Lung microvascular endothelial cell (primary cell): ENCODE data around the gene ERMP1. TPM values are rescaled to one million over a fixed set of nuclear protein-coding genes. Genes with fewer than 3 reads are reported as not detected.
"Not testable (repeated sequence)": the region's sequence is repeated elsewhere in the genome, so short reads cannot be mapped to it uniquely, and the experiment has no call there.

ENCODE experiments used
- DNase-seq, 2 donors: peaks; one replicate each; pipeline versions ENCODE4 v3.0.0 to v3.0.0-alpha.2; 2010; ENCODE audit warnings: low read depth in 2 of 2
- total RNA-seq: library from RNA; depleted of rRNA; stranded (reverse); fragments of >200 nt; gene quantifications from 2 replicates; pipeline ENCODE4 v1.2.1, GENCODE V29; 2014

Gene ERMP1
- total RNA-seq, 1 donor from 2014 or later, result 14.1 TPM

DNA sequence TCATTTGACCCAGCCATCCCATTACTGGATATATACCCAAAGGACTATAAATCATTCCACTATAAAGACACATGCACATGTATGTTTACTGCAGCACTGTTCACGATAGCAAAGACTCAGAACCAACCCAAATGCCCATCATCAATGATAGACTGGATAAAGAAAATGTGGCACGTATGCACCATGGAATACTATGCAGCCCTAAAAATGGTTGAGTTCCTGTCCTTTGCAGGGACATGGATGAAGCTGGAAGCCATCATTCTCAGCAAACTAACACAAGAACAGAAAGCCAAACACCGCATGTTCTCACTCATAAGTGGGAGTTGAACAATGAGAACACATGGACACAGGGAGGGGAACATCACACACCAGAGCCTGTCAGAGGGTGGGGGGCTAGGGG is 49.5 kb downstream of the ERMP1 start:
- not testable (repeated sequence) for DNase-seq

DNA sequence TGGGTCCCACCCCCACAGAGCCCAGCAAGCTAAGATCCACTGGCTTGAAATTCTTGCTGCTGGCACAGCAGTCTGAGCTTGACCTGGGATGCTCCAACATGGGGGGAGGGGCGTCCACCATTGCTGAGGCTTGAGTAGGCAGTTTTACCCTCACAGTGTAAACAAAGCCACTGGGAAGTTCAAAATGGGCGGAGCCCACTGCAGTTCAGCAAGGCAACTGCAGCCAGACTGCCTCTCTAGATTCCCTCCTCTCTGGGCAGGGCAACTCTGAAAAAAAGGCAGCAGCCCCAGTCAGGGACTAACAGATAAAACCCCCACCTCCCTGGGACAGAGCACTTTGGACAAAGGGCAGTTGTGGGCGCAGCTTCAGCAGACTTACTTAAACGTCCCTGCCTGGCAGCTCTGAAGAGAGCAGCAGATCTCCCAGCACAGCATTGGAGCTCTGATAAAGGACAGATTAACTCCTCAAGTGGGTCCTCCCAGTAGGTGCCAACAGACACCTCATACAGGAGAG is 53.2 kb downstream of the ERMP1 start:
- DNase-seq, result not testable (repeated sequence)

DNA sequence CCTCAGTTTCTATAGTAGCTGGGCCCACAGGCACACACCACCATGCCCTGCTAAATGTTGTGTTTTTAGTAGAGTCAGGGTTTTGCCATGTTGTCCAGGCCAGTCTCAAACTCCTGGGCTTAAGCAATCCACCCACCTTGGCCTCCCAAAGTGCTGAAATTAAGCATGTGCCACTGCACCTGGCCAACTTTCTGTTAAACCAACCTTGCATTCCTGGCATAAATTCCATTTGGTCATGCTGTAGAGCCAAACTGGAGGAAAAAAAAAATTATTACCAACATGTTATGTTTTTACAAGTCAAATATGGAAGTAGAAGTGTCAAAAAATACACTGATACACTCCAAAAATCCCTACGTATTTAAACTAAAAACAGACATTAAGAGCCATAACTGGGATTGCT is 54.1 kb downstream of the ERMP1 start:
- no peak for DNase-seq

DNA sequence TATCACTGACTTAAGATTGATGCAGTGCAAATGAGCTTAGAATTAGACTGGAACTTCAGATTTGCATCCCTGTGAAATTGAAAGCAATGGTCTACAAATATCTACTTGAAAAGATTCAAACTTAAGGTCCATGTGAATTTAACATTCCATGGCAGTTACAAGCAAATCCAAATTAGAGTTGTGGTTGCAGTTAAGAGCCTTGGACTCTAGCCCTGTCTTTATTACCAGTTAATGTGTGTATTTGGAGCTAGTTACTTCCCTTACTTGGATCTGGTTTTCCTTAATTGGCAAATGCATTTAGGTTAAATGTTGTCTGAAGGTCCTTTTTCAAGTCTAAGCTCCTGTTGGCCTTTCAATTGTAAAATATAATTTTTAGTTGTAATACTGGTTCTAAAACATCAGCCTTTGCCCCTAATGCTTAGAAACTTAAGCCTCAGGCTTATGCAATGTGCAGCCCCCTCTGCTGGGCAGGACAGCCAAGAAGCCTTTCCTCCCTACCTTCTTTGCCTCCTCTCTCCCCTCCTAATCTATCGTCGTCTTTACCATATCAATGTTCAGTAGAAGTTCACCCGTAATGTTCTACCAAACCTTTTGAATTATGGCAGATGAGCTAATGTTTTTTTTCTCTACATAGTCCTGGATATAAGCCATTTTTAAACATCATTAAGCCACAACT is 59.5 kb downstream of the ERMP1 start:
- no peak for DNase-seq

DNA sequence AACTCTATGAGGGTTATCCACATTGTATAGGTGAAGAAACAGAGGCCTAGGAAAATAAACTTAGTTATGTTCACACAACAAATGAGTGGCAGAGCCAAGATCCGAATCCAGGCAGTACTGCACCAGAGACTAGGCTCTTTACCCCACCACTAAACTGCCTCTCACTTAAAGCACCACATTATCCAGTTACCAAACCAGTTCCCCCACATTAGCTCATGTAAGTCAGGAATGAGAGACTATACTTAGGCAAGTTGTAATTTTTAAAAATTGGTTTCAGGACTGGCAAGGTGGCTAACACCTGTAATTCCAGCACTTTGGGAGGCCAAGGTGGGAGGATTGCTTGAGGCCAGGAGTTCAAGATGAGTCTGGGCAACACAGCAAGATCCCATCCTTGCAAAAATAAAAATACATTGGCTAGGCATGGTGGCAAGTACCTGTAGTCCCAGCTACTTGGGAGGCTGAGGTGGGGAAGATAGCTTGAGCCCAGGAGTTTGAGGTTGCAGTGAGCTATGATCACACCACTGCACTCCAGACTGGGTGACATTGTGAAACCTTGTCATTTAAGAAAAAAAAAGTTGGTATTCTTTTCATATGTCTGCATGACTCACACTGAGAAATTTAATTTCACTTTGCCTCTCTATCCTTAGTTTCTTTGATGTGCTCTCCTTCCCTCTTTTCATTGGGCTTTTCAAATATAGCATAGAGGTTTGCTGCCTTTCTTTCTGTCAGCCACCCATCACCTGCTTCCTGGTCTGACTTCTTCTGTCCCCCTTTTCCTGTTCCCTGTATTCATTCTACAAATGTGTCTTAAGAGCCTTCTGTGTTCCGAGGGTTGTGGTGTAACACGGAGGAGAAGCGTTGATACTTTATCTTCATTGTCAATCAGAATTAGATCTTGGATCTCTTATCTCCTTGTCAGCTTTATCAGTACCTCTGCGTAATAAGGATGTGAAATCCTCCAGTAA is 64.7 kb downstream of the ERMP1 start:
- DNase-seq, result no peak

DNA sequence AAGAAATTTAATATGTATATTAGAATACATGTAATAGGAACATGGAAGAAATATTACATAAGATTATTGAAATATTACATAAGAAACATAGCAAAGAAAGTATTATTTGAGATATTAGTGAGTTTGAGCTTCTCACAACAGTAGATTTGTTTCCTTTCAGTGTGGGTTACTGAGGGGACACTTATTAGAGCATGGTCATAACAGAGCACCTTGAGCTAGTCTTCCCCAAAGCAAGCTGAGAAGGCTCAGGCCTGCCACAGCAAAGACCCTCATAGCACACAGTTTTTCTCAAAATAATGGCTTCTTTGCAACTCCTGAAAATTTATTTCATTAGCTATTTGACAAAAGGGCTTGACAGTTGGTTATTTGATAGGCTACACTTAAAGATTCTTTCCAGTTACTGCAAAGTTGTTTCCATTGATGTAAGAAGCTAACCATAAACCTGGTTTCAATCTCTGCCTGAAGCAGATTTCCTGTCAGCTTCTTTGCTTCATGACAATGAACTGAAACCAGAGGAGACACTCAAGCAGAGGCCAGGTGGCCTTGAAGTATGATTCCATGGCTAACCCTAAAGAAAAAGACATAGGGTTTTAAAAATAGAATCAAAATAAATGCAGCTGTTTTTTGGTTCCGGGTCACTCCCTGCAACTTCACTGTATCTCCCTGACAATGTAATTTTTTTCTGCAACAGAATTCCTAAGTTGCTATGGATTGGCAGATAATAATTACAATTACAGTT is 68.6 kb downstream of the ERMP1 start:
- no peak for DNase-seq

DNA sequence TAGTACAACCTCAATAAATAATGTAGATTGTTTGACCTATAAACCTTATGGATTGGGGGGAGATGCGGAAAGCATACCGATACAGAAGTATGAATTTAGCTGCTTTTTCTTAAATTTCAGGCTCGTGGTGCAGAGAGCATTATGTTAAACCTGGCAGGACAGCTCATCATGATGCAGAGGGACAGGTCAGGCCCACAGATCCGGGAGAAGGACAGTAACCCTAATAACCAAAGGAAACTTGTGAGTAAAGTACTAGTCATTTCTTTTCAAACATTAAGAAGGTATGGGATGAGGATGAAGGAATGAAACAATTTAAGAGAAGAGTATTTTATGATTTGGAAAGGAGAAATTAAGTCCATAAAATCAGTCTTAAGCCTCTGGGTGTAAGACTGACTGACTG is 70.5 kb downstream of the ERMP1 start:
- no peak for DNase-seq

DNA sequence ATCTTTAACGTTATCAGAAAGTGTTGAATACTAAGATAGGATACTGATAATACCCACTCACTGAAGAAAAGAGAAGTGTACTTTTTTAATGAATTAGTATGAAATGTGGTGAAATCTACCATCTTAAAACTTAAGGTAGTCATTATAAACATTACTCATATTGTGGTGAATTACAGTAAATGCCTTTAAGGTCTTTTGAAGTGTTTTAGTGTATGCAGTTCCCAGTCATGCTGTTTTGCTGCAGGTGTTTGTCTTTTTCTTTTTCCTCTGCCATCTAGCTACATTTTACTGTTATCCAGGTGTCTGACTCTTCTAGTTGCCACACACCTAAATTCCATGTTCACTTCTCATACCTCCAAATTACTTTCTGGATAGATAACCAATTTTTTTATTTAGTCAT is 72.6 kb downstream of the ERMP1 start:
- DNase-seq, result no peak

DNA sequence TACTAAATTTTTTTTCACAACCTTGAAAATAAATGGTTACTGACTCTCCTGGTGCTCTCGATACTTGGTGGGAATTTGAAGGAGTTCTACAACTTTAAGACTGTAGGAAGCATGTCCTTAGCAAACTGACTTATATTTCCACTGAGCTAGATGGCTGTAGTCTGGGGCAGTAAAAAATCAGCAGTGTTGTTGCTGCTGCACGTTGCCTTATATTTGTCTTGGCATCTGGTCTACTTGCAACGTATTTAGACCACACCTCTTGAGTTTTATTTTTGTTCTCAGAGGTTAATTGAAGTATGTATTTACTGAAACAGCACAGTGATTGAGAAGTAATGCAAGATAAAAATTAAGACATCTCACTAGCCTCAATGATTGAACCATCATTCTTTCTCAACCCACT is 76.3 kb downstream of the ERMP1 start:
- peak in 1 of 2 donors; percentile 4 for DNase-seq

DNA sequence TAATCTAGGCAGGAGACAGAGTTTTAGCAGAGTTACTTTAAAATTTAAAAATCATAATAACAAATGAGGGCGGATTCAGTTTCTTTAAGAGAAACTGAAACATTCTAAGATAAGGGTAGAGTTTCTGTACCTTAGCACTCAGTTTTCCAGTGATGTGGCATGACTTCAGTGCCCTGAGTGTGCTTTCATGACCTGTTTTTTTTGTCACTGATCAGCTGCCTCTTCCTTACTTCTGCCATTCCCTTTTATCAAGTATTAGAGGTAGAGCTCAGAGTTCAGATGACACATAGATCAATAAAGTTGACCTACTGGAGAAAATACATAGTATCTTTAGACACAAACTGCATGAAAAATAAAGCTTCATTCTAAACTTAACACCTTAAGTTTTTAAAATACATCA is 82.3 kb downstream of the ERMP1 start:
- no peak for DNase-seq

DNA sequence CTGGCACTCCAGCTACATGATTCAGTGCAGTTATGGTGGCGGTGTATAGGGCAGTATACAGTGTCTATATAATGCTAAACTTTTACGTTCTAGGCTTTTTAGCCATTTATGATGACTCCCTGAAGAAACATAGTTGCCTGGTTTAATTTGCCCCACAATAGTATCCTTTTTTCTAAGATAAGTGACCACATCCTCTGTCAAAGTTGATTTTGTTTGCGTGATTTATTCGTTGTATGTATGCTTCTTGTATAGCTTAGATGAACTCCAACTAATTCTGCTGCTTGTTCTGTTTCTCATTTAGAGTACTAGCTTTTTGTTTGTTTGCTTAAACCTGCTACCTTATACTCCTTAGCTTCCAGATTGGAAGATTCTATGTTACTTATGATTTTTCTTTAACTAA is 83.6 kb downstream of the ERMP1 start:
- DNase-seq, result no peak

DNA sequence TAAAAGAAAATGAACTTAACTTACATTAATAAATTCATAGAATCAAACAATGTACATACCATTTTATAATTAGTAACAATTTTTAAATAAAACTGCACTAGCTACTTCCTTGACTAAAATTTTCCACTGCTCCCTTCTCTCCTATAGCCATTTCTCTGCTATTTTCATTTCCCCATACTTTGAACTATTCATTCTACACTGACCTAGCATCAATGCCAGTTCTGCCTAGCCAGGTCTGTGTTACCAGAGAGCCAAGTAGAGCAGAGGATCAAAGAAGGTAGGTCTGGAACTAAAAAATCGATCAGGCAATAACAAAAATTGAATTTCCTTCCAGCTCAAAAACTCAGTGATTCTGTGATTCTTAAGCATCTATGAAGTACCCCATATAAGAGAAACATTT is 84.5 kb downstream of the ERMP1 start:
- no peak for DNase-seq

DNA sequence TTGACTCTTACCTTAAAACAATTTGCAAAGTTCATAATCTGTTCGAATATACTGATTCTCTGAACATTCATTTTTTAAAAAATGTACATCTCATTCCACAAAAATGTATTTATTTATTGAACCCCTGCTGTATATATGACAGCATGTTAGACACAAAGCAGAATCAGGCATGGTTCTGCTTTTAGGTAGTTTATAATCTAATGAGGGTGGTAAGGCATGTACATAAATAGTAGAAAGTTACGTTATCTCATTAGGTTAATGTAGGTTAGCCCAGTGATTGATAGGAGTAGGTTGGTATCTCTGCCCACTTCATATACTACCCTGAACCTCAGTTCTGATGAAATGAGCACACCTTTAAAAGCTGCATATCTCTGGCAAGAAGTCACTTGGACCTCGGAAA is 89.8 kb downstream of the ERMP1 start:
- no peak for DNase-seq

DNA sequence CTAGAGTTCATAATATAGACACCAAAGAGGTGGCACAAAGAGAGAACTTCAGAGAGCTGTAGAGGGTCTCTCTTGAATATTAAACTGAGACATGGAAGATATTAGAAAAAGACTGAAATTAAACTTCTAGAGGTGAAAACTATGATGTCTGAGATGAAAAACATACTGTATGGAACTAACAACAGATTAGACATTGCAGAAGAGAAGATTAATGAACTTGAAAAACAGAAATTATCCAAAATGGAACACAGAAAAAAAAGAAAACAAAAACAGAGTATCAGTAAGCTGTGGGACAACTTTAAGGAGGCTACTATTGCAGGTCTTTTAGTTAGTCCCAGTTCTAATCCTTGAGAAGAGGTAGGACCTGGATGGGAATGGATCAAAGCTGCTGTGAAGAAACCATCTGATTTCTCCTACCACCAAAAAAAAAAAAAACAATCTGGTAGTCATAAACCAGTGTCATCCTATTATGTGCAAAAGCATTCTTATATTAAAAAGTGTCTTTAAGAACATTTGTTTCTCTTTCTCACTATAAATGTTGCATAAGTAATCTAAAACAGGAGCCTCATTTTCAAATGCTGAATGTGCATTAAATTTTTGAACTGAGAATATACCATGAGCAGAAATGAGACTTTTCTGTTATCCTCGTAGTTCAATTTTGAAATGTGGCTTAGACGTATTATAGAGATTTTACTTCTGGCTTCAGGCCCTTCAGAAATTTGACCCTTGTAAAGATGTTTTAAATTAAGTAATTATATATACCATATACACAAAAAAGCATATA is 96.2 kb downstream of the ERMP1 start:
- no peak for DNase-seq

DNA sequence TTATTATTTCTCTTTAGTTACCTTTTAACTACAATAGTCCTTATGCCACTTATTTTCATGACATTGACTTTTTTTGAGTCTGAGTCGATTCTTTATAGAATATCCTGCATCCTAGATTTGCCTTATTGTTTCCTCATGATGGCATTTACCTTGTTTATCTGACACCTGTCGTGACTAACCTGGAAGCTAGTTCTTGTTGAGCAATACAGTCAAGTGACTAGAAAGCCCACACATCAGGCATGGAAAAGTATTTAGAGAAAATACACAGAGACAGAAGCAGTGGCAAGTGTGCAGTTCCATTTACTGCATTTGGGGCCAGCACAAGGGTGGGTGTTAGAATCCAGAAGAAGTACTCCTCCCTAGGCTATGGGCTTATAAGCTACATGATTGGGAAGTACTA is 97.8 kb downstream of the ERMP1 start:
- no peak for DNase-seq

Other genes starting within 250 kb of the ERMP1 start
- 20.9 and 29.8 TPM in 2 replicates for gene RIC1, start 204.0 kb downstream of the ERMP1 start, total RNA-seq
- not detected in 2 replicates for gene MLANA, start 57.8 kb upstream of the ERMP1 start, total RNA-seq
- 22.9 and 31.5 TPM in 2 replicates for gene RANBP6, start 182.5 kb upstream of the ERMP1 start, total RNA-seq